RWPE1 (cell line): Measurements from ENCODE around the gene LINC00237.

Experiments used
- CTCF ChIA-PET: fragments of 350-600 bp; sonication (Branson Sonifier 250); formaldehyde crosslinking; extraction: SDS; loops from one replicate; lab custom pipeline; 2021; lab: Yijun Ruan, JAX
- POLR2A ChIA-PET: fragments of 400-600 bp; formaldehyde crosslinking; extraction: SDS; loops from one replicate; lab custom pipeline; 2020; ENCODE audit warnings: antibody characterized with exemption; ENCODE audit not compliant: low non-redundant PET; lab: Yijun Ruan, JAX
- DNase-seq: peaks from one replicate; pipeline ENCODE4 v3.0.0; 2012; ENCODE audit warnings: low spot score
- H3K27ac ChIP-seq: fragments of 450-650 bp; 2 replicates; pipeline ENCODE4 v1.5.1; 2017
- CTCF ChIP-seq: fragments of 450-650 bp; conservative IDR thresholded peaks from 2 replicates; pipeline ENCODE4 v1.5.1; 2017; ENCODE audit warnings: low read depth, mild to moderate bottlenecking

Gene LINC00237

GRCh38 chr20:21090721-21091120 is 15.4 kb downstream of the LINC00237 start:
- CTCF ChIA-PET = interaction anchor here (0.7 kb wide), 1 partner anchor 380 kb away, joined by 3 read pairs; no protein-coding TSS in a partner anchor
- no peak for TF ChIP-seq CTCF
- POLR2A ChIA-PET = interaction anchor here (0.7 kb wide), 1 partner anchor 9 kb away, joined by 3 read pairs; no protein-coding TSS in a partner anchor
- no peak for DNase-seq
- H3K27ac ChIP-seq = no peak overlapping the region

- POLR2A ChIA-PET = no interaction called here
- H3K27ac ChIP-seq = no peak overlapping the region
- CTCF ChIA-PET = interaction anchor here (0.5 to 0.7 kb wide), 2 partner anchors 42 to 381 kb away, joined by 3 to 5 read pairs; no protein-coding TSS in a partner anchor
- DNase-seq = no peak
- TF ChIP-seq CTCF = no peak
These were observed 16.0 kb downstream of the LINC00237 start for GRCh38 chr20:21090111-21090618.

- CTCF ChIA-PET = no interaction called here
- POLR2A ChIA-PET = no interaction called here
These were observed 16.8 kb downstream of the LINC00237 start for GRCh38 chr20:21089391-21089790.

GRCh38 chr20:21087862-21088540 is 18.2 kb downstream of the LINC00237 start:
- POLR2A ChIA-PET = no interaction called here

More at GRCh38 chr20:21089391-21089790, 16.8 kb downstream of the LINC00237 start:
- no peak overlapping the region for H3K27ac ChIP-seq
- TF ChIP-seq CTCF = no peak
- no peak for DNase-seq

GRCh38 chr20:21083825-21084325 is 22.3 kb downstream of the LINC00237 start:
- no peak overlapping the region for H3K27ac ChIP-seq
- DNase-seq = no peak
- POLR2A ChIA-PET = no interaction called here
- CTCF ChIA-PET = interaction anchor here (0.6 kb wide), 1 partner anchor 582 kb away, joined by 6 read pairs; no protein-coding TSS in a partner anchor
- TF ChIP-seq CTCF = no peak

More at GRCh38 chr20:21087862-21088540, 18.2 kb downstream of the LINC00237 start:
- no peak for DNase-seq
- CTCF ChIA-PET = interaction anchor here (0.6 kb wide), 1 partner anchor 13 kb away, joined by 3 read pairs; no protein-coding TSS in a partner anchor
- H3K27ac ChIP-seq = no peak overlapping the region
- TF ChIP-seq CTCF = no peak

GRCh38 chr20:21082584-21082983 is 23.6 kb downstream of the LINC00237 start:
- POLR2A ChIA-PET = no interaction called here
- CTCF ChIA-PET = no interaction called here
- TF ChIP-seq CTCF = no peak
- H3K27ac ChIP-seq = no peak overlapping the region
- DNase-seq = no peak
